Eye (tissue), 1 donor: ENCODE data around the gene SLC17A2.

Source experiments
- DNase-seq: peaks from one replicate; pipeline ENCODE4 v3.0.0-alpha.2; 2015

SLC17A2 gene

GRCh38 chr6:25882051-25882496 lies 48.4 kb downstream of the SLC17A2 start:
- no peak for DNase-seq

GRCh38 chr6:25880601-25881000 lies 49.9 kb downstream of the SLC17A2 start:
- DNase-seq, result no peak

DNA sequence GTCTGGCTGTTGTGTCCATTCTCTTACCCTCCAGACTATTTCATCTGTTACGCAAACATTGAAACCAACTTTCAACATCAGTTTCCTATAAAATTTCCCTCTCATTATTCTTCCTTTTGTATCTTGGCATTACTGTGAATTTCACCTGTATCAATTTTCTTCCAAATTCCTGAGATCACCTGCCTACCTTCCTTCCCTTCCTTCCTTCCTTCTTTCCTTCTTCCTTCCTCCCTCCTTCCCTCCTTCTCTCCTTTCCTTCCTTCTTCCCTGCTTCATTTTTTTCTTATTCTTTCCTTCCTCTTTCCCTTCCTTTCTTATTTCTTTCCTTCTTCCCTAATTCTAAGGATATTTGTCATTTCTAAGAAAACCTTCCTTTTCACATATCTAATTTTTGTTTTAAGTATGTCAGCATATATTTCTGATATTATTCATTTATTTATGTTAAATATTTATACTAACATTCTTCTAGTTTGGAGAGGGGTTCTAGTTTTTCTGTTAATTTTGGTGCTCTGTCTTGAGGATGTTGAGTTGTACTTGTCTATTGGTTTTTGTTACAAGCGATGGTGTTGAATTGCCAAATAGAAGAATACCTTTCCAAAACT lies 51.7 kb downstream of the SLC17A2 start:
- no peak for DNase-seq

- DNase-seq, result no peak
Measured at GRCh38 chr6:25875926-25876602, 54.4 kb downstream of the SLC17A2 start.

DNA sequence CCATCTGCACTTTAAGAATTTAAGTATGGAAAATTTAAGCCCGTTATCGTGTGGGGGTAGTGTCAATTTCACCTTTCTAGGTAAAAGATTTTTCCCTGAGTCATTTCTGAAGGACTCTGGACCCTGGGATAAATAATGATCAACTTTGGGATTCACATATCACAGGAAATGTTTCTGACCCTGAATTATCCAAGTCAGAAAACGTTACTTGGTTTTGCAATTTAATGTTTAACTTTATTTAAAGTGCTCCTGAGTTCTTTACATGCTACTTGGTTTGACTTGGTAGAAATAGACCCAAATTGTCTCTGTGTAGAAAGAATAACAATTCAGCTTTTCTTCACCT lies 55.0 kb downstream of the SLC17A2 start:
- no peak for DNase-seq

DNA sequence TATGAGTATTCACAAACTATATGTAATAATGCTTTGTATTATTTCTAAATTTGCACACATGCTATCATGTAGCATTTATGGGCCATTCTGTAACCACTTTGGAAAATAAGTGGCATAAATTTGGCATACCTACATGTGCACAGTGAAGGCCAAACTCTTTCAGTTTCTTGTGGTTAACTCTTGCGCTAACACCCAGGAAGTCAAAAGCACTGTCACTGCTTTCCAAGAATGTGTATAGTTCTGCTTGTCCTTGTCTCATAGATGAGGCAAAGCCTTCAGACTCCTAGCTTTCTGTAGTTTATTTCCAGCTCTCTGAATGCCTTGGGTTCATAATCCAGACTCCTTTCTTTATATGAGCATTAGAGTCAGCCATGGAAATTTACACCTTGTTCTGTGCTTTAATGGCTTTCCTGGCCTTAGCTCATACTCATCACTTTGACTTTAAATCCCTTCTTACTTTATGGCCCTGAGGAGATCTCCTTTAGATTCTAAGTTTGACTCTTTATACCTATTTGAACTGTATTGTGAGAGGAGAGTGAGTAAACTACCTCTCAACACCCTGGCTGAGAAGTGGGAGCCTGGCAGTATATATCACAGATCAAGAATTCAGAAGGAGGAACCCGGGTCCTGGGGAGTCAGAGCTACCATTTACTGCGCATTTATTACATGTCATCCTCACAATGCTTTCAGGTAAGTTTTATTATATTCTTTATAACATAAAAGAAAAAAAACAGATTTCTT lies 55.5 kb downstream of the SLC17A2 start:
- DNase-seq, result no peak

- DNase-seq, result no peak
Measured at GRCh38 chr6:25874118-25874517, 56.4 kb downstream of the SLC17A2 start, which contains the start of gene SLC17A3. SLC17A3 (minus strand) TSS chr6:25874243; CDS start chr6:25868387, 5,856 bp downstream.

DNA sequence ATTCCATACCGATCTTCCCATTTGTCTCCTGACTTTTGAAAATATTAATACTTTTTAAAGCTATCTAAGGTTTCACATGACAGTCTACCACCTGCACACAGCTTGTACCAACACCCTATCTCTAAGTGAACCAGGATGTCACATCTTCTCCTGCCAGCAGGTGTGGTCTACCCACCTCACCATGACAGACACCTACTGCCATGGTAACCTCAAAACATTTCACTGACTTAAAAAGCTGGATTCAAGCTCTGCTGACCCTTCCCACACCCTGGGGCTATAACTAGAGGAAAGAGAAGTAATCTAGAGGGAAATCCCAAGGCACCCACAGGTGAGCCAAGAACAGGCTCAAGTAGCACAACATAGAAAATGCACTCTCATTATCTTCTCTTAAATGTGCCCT lies 57.7 kb downstream of the SLC17A2 start:
- no peak for DNase-seq

DNA sequence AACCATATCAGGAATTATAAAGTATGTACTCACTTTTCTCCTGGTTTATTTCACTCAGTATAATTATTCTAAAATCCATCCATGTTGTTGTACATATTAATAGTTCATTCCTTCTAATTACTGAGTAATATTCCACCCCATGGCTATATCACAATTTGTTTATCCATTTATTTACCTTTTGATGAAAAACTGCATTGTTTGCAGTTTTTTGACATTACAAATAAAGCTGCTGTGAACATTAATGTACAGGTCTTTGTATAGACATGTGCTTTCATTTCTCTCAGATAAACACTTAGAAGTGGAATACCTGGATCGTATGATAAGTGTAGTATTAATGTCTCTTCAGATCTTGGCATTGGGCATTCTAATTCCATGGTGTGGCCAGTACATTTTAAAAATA lies 60.7 kb downstream of the SLC17A2 start:
- DNase-seq, result no peak

- no peak for DNase-seq
Measured at GRCh38 chr6:25868436-25869183, 61.9 kb downstream of the SLC17A2 start.

DNA sequence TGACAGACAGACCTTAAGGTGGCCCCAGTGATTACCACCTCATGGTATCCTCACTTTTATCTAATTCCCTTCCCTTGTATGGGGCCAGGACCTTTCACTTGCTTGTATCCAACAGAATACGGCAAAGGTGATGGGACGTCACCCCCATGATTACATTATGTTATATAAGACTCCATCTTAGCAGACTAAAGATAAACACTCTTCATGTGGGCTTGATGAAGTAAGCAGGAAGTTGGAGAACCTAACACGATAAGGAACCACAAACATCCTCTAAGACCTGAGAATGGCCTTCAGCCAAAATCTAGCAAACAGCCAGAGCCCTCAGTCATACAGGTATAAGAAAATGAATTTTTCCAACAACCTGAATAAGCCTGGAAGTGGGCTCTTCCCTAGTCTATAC lies 64.5 kb downstream of the SLC17A2 start:
- no peak for DNase-seq

- no peak for DNase-seq
Measured at GRCh38 chr6:25863360-25863759, 67.1 kb downstream of the SLC17A2 start.
